Measurements from ENCODE around the gene FCAMR. TPM values are rescaled to one million over a fixed set of nuclear protein-coding genes. Genes with fewer than 3 reads are reported as not detected.
A peak's percentile ranks its signal among the peaks of the same experiment; 100 is the strongest.

The FCAMR gene
- total and polyA plus RNA-seq, 3 experiments from 2014 or later: not detected

GRCh38 chr1:207004931-207005830 is 34.9 kb upstream of the FCAMR start:
- Histone ChIP-seq H3K9me3 (ENCODE audit: low read length) (no peaks in the 10 kb centered on the region), H3K4me1 (ENCODE audit: insufficient read depth, low read length) (no peaks in the 10 kb centered on the region), H3K27ac (ENCODE audit: low read depth, low read length) (no peak overlapping the region), H3K36me3 (ENCODE audit: insufficient read depth, low read length) (no peaks in the 10 kb centered on the region), H3K4me3 (ENCODE audit: low read length) (no peak overlapping the region), H3K27me3 (ENCODE audit: insufficient read depth, low read length, poor library complexity, severe bottlenecking) (no peaks in the 10 kb centered on the region)
- Mint-ChIP-seq H3K9me3 (no peaks in the 10 kb centered on the region), H3K27ac (no peak overlapping the region), H3K27me3 (peaks cover 14 to 27% of the 10 kb centered on the region in 2 donors), H3K36me3 (no peaks in the 10 kb centered on the region), H3K4me1 (peaks cover 0 to 6% (median 4%) of the 10 kb centered on the region in 3 donors), H3K4me3 (peak overlapping the region in 2 of 7 donors; percentile 19 to 64)
- peak; percentile 3 to 50 (median 8) for DNase-seq
- ChIA-PET POLR2A (no interaction called here), CTCF (interaction anchor here (0.7 to 2.2 kb wide), 5 partner anchors 9 to 28 kb away, joined by 3 to 9 read pairs (median 3); partner anchors contain the start of gene C1orf116)

- H3K27me3 ChIP-seq (ENCODE audit: insufficient read depth, low read length, poor library complexity, severe bottlenecking): no peaks in the 10 kb centered on the region
- Mint-ChIP-seq H3K27me3 (peaks cover 7 to 24% of the 10 kb centered on the region in 2 donors), H3K9me3 (no peaks in the 10 kb centered on the region), H3K4me3 (no peak overlapping the region), H3K27ac (no peak overlapping the region), H3K4me1 (peaks cover 0 to 6% (median 4%) of the 10 kb centered on the region in 3 donors), H3K36me3 (no peaks in the 10 kb centered on the region)
- ChIA-PET CTCF (no interaction called here), POLR2A (no interaction called here)
- DNase-seq: no peak
- no peak overlapping the region for H3K27ac ChIP-seq (ENCODE audit: low read depth, low read length)
- no peaks in the 10 kb centered on the region for H3K9me3 ChIP-seq (ENCODE audit: low read length)
- H3K4me3 ChIP-seq (ENCODE audit: low read length): no peak overlapping the region
- H3K4me1 ChIP-seq (ENCODE audit: insufficient read depth, low read length): no peaks in the 10 kb centered on the region
- no peaks in the 10 kb centered on the region for H3K36me3 ChIP-seq (ENCODE audit: insufficient read depth, low read length)
These were observed 33.0 kb upstream of the FCAMR start for GRCh38 chr1:207003210-207003609.

GRCh38 chr1:207002724-207003146 is 32.5 kb upstream of the FCAMR start:
- no peaks in the 10 kb centered on the region for H3K27me3 ChIP-seq (ENCODE audit: insufficient read depth, low read length, poor library complexity, severe bottlenecking)
- POLR2A ChIA-PET: no interaction called here
- no peaks in the 10 kb centered on the region for H3K4me1 ChIP-seq (ENCODE audit: insufficient read depth, low read length)
- no peak overlapping the region for H3K27ac ChIP-seq (ENCODE audit: low read depth, low read length)
- H3K9me3 ChIP-seq (ENCODE audit: low read length): no peaks in the 10 kb centered on the region
- Mint-ChIP-seq H3K27ac (no peak overlapping the region), H3K4me1 (peaks cover 0 to 6% (median 4%) of the 10 kb centered on the region in 3 donors), H3K9me3 (no peaks in the 10 kb centered on the region), H3K4me3 (no peak overlapping the region), H3K27me3 (peaks cover 7 to 23% of the 10 kb centered on the region in 2 donors), H3K36me3 (no peaks in the 10 kb centered on the region)
- DNase-seq: no peak
- no peaks in the 10 kb centered on the region for H3K36me3 ChIP-seq (ENCODE audit: insufficient read depth, low read length)
- no peak overlapping the region for H3K4me3 ChIP-seq (ENCODE audit: low read length)
- CTCF ChIA-PET: interaction anchor here (1.5 kb wide), 1 partner anchor 9 kb away, joined by 3 read pairs; no protein-coding TSS in a partner anchor

- no peak overlapping the region for H3K4me3 Mint-ChIP-seq
- Histone ChIP-seq H3K4me1 (ENCODE audit: insufficient read depth, low read length) (no peaks in the 10 kb centered on the region), H3K9me3 (ENCODE audit: low read length) (no peaks in the 10 kb centered on the region), H3K27me3 (ENCODE audit: insufficient read depth, low read length, poor library complexity, severe bottlenecking) (no peaks in the 10 kb centered on the region), H3K36me3 (ENCODE audit: insufficient read depth, low read length) (no peaks in the 10 kb centered on the region), H3K4me3 (ENCODE audit: low read length) (no peak overlapping the region), H3K27ac (ENCODE audit: low read depth, low read length) (no peak overlapping the region)
- peak overlapping the region in 1 of 8 donors; percentile 9 for H3K27ac Mint-ChIP-seq
- H3K36me3 Mint-ChIP-seq: no peaks in the 10 kb centered on the region
- ChIA-PET POLR2A (no interaction called here), CTCF (interaction anchor here (1.5 kb wide), 1 partner anchor 10 kb away, joined by 3 read pairs; no protein-coding TSS in a partner anchor)
- no peak for DNase-seq
- H3K4me1 Mint-ChIP-seq: peaks cover 0 to 6% (median 4%) of the 10 kb centered on the region in 3 donors
- no peaks in the 10 kb centered on the region for H3K9me3 Mint-ChIP-seq
- H3K27me3 Mint-ChIP-seq: peaks cover 4 to 15% of the 10 kb centered on the region in 2 donors
These were observed 31.4 kb upstream of the FCAMR start for GRCh38 chr1:207001492-207002245.

GRCh38 chr1:207000651-207001291 is 30.5 kb upstream of the FCAMR start:
- H3K9me3 ChIP-seq (ENCODE audit: low read length): no peaks in the 10 kb centered on the region
- H3K27me3 ChIP-seq (ENCODE audit: insufficient read depth, low read length, poor library complexity, severe bottlenecking): no peaks in the 10 kb centered on the region
- no peak overlapping the region for H3K4me3 ChIP-seq (ENCODE audit: low read length)
- no peak overlapping the region for H3K4me3 Mint-ChIP-seq
- no peaks in the 10 kb centered on the region for H3K9me3 Mint-ChIP-seq
- POLR2A ChIA-PET: no interaction called here
- no peak overlapping the region for H3K27ac ChIP-seq (ENCODE audit: low read depth, low read length)
- no peak overlapping the region for H3K27ac Mint-ChIP-seq
- H3K4me1 ChIP-seq (ENCODE audit: insufficient read depth, low read length): no peaks in the 10 kb centered on the region
- CTCF ChIA-PET: no interaction called here
- H3K36me3 ChIP-seq (ENCODE audit: insufficient read depth, low read length): no peaks in the 10 kb centered on the region
- DNase-seq: no peak
- H3K27me3 Mint-ChIP-seq: peaks cover 5 to 8% of the 10 kb centered on the region in 2 donors
- no peaks in the 10 kb centered on the region for H3K36me3 Mint-ChIP-seq
- peaks cover 0 to 6% (median 4%) of the 10 kb centered on the region in 3 donors for H3K4me1 Mint-ChIP-seq

GRCh38 chr1:206998816-206999215 is 28.6 kb upstream of the FCAMR start:
- Mint-ChIP-seq H3K9me3 (no peaks in the 10 kb centered on the region), H3K4me1 (no peaks in the 10 kb centered on the region), H3K36me3 (no peaks in the 10 kb centered on the region), H3K27me3 (peaks cover 9 to 12% of the 10 kb centered on the region in 2 donors), H3K4me3 (no peak overlapping the region), H3K27ac (peak overlapping the region in 1 of 8 donors; percentile 20)
- H3K27me3 ChIP-seq (ENCODE audit: insufficient read depth, low read length, poor library complexity, severe bottlenecking): no peaks in the 10 kb centered on the region
- H3K27ac ChIP-seq (ENCODE audit: low read depth, low read length): no peak overlapping the region
- POLR2A ChIA-PET: no interaction called here
- CTCF ChIA-PET: no interaction called here
- no peaks in the 10 kb centered on the region for H3K36me3 ChIP-seq (ENCODE audit: insufficient read depth, low read length)
- no peaks in the 10 kb centered on the region for H3K9me3 ChIP-seq (ENCODE audit: low read length)
- H3K4me3 ChIP-seq (ENCODE audit: low read length): no peak overlapping the region
- H3K4me1 ChIP-seq (ENCODE audit: insufficient read depth, low read length): no peaks in the 10 kb centered on the region
- DNase-seq: no peak

GRCh38 chr1:206992790-206993189 is 22.5 kb upstream of the FCAMR start:
- Mint-ChIP-seq H3K27me3 (peaks cover 16 to 52% of the 10 kb centered on the region in 2 donors), H3K36me3 (no peaks in the 10 kb centered on the region), H3K27ac (no peak overlapping the region), H3K9me3 (no peaks in the 10 kb centered on the region), H3K4me1 (no peaks in the 10 kb centered on the region), H3K4me3 (no peak overlapping the region)
- no peaks in the 10 kb centered on the region for H3K9me3 ChIP-seq (ENCODE audit: low read length)
- no peaks in the 10 kb centered on the region for H3K36me3 ChIP-seq (ENCODE audit: insufficient read depth, low read length)
- no peak for DNase-seq
- ChIA-PET CTCF (no interaction called here), POLR2A (no interaction called here)
- H3K27me3 ChIP-seq (ENCODE audit: insufficient read depth, low read length, poor library complexity, severe bottlenecking): no peaks in the 10 kb centered on the region
- no peak overlapping the region for H3K27ac ChIP-seq (ENCODE audit: low read depth, low read length)
- no peaks in the 10 kb centered on the region for H3K4me1 ChIP-seq (ENCODE audit: insufficient read depth, low read length)
- no peak overlapping the region for H3K4me3 ChIP-seq (ENCODE audit: low read length)

Measured in CD8-positive, alpha-beta memory T cell (primary cell).